HepG2 (cell line): ENCODE results near the gene PLSCR1. TPM values are rescaled to one million over a fixed set of nuclear protein-coding genes. Genes with fewer than 3 reads are reported as not detected.

Experiments
- AGO2 ChIP-seq: fragments of 200-400 bp; formaldehyde crosslinking; optimal IDR thresholded peaks from 2 replicates; pipeline ENCODE3; 2017; ENCODE audit warnings: mild to moderate bottlenecking, low read depth, low read length, moderate library complexity
- ARHGAP35 ChIP-seq: sonication (generic); formaldehyde crosslinking; IDR thresholded peaks from 2 replicates; pipeline ENCODE4 v1.9.0; 2022; ENCODE audit warnings: mild to moderate bottlenecking, inconsistent platforms, moderate library complexity, missing genetic modification reagents, borderline replicate concordance
- CTCF ChIP-seq: sonication (generic); formaldehyde crosslinking; IDR thresholded peaks from 2 replicates; pipeline ENCODE4 v1.5.0; 2020; ENCODE audit warnings: mild to moderate bottlenecking, missing genetic modification reagents, moderate library complexity
- FOXJ3 ChIP-seq: sonication (generic); formaldehyde crosslinking; IDR thresholded peaks from 2 replicates; pipeline ENCODE4 v1.4.0; 2020; ENCODE audit warnings: missing genetic modification reagents, mild to moderate bottlenecking, borderline replicate concordance
- KDM2A ChIP-seq: sonication (generic); formaldehyde crosslinking; IDR thresholded peaks from 2 replicates; pipeline ENCODE4 v1.4.0; 2020; ENCODE audit warnings: low read depth, missing genetic modification reagents, borderline replicate concordance
- PHB2 ChIP-seq: fragments of 450-650 bp; IDR thresholded peaks from 2 replicates; pipeline ENCODE4 v1.6.1; 2018; ENCODE audit not compliant: partially characterized antibody
- RCOR2 ChIP-seq: IDR thresholded peaks from 2 replicates; pipeline ENCODE4 v1.6.1; 2016; ENCODE audit warnings: missing biosample characterization, missing genetic modification reagents
- SKI ChIP-seq: fragments of 450-650 bp; IDR thresholded peaks from one replicate; pipeline ENCODE4 v1.6.1; 2018; ENCODE audit warnings: mild to moderate bottlenecking; ENCODE audit not compliant: partially characterized antibody
- SOX5 ChIP-seq: IDR thresholded peaks from 2 replicates; pipeline ENCODE4 v1.6.1; 2016; ENCODE audit warnings: borderline replicate concordance
- TBX2 ChIP-seq: sonication (generic); formaldehyde crosslinking; IDR thresholded peaks from 2 replicates; pipeline ENCODE4 v1.5.0; 2020; ENCODE audit warnings: missing genetic modification reagents, mild to moderate bottlenecking, borderline replicate concordance
- TOPORS ChIP-seq: sonication (generic); formaldehyde crosslinking; IDR thresholded peaks from 2 replicates; pipeline ENCODE4 v1.8.0; 2023; ENCODE audit warnings: mild to moderate bottlenecking, missing genetic modification reagents
- polyA plus RNA-seq, 8 experiments: library from polyadenylated mRNA; depleted of rRNA in 3 of 8; stranded (reverse) in 7 of 8; unstranded in 1 of 8; fragments of >200 nt; fragmentation: Illumina TruSeq in 4 of 8; extraction: Trizol in 4 of 8; gene quantifications; 2 replicates each; pipeline versions ENCODE4 v1.2.1 to v1.2.3, GENCODE V29; 2011 to 2016; ENCODE audit warnings: low read depth in 4 of 8, missing spikeins in 1 of 8, mixed read lengths in 1 of 8; ENCODE audit not compliant: insufficient read depth in 1 of 8
- total RNA-seq, 5 experiments: library from RNA; depleted of rRNA; stranded (reverse); fragments of >200 nt; fragmentation: Illumina TruSeq; extraction: Trizol; gene quantifications; 2 replicates each; pipeline ENCODE4 v1.2.3, GENCODE V29; 2016; ENCODE audit warnings: low read depth in 1 of 5
- TF ChIP-seq, protein P1 (sequence below): sonication (generic); formaldehyde crosslinking; IDR thresholded peaks from 2 replicates; pipeline ENCODE4 v1.4.0; 2020; ENCODE audit warnings: missing genetic modification reagents
- TF ChIP-seq, protein P2 (sequence below): sonication (generic); formaldehyde crosslinking; IDR thresholded peaks from 2 replicates; pipeline ENCODE4 v1.8.0; 2022; ENCODE audit warnings: low read depth, missing genetic modification reagents
- TF ChIP-seq, protein P3 (sequence below), 2 experiments: sonication (generic) in 1 of 2; formaldehyde crosslinking in 1 of 2; IDR thresholded peaks; 2 replicates each; pipeline versions ENCODE4 v1.6.1 to v1.9.0; 2014 to 2022; ENCODE audit warnings: antibody characterized with exemption in 1 of 2, borderline replicate concordance in 1 of 2, inconsistent platforms in 1 of 2, low read depth in 1 of 2, missing genetic modification reagents in 1 of 2
- TF ChIP-seq, protein P4 (sequence below): sonication (generic); formaldehyde crosslinking; IDR thresholded peaks from 2 replicates; pipeline ENCODE4 v1.8.1; 2023; ENCODE audit warnings: missing genetic modification reagents, mild to moderate bottlenecking, borderline replicate concordance

The PLSCR1 gene
- total and polyA plus RNA-seq, 2 of the 13 experiments (the other 11 are each of a cell fraction or from before 2014, with no cell fraction given): 33.8 to 34.1 TPM

GRCh38 chr3:146544002-146544928 lies at the start of gene PLSCR1 (continued):
- TF ChIP-seq, protein P1, sequence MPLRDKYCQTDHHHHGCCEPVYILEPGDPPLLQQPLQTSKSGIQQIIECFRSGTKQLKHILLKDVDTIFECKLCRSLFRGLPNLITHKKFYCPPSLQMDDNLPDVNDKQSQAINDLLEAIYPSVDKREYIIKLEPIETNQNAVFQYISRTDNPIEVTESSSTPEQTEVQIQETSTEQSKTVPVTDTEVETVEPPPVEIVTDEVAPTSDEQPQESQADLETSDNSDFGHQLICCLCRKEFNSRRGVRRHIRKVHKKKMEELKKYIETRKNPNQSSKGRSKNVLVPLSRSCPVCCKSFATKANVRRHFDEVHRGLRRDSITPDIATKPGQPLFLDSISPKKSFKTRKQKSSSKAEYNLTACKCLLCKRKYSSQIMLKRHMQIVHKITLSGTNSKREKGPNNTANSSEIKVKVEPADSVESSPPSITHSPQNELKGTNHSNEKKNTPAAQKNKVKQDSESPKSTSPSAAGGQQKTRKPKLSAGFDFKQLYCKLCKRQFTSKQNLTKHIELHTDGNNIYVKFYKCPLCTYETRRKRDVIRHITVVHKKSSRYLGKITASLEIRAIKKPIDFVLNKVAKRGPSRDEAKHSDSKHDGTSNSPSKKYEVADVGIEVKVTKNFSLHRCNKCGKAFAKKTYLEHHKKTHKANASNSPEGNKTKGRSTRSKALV: peak; percentile 45; the same call in 1 of the 2 replicates
- TF ChIP-seq ARHGAP35 (CRISPR knock-in tag): no peak
- TF ChIP-seq FOXJ3 (CRISPR knock-in tag): no peak
- 0 out of 2 replicates have a peak, but pooled peaks have one; percentile 42 for TF ChIP-seq SOX5
- TF ChIP-seq TBX2: peak; percentile 67; the same call in 1 of the 2 replicates
- TF ChIP-seq PHB2: no peak
- 0 out of 2 replicates have a peak, but pooled peaks have one; percentile 20 for TF ChIP-seq RCOR2 (CRISPR knock-in tag)
- TF ChIP-seq AGO2: peak; percentile 53
- no peak for TF ChIP-seq SKI
- TF ChIP-seq KDM2A: peak; percentile 83; the same call in 1 of the 2 replicates
- TF ChIP-seq, protein P2, sequence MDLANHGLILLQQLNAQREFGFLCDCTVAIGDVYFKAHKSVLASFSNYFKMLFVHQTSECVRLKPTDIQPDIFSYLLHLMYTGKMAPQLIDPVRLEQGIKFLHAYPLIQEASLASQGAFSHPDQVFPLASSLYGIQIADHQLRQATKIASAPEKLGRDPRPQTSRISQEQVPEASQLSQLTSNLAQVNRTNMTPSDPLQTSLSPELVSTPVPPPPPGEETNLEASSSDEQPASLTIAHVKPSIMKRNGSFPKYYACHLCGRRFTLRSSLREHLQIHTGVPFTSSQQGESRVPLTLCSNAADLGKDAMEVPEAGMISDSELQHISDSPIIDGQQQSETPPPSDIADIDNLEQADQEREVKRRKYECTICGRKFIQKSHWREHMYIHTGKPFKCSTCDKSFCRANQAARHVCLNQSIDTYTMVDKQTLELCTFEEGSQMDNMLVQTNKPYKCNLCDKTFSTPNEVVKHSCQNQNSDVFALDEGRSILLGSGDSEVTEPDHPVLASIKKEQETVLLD: no peak
- TF ChIP-seq, protein P3, sequence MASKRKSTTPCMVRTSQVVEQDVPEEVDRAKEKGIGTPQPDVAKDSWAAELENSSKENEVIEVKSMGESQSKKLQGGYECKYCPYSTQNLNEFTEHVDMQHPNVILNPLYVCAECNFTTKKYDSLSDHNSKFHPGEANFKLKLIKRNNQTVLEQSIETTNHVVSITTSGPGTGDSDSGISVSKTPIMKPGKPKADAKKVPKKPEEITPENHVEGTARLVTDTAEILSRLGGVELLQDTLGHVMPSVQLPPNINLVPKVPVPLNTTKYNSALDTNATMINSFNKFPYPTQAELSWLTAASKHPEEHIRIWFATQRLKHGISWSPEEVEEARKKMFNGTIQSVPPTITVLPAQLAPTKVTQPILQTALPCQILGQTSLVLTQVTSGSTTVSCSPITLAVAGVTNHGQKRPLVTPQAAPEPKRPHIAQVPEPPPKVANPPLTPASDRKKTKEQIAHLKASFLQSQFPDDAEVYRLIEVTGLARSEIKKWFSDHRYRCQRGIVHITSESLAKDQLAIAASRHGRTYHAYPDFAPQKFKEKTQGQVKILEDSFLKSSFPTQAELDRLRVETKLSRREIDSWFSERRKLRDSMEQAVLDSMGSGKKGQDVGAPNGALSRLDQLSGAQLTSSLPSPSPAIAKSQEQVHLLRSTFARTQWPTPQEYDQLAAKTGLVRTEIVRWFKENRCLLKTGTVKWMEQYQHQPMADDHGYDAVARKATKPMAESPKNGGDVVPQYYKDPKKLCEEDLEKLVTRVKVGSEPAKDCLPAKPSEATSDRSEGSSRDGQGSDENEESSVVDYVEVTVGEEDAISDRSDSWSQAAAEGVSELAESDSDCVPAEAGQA (IDR thresholded peaks at IDR 0.05; ENCODE audit: low read depth): no peak
- TF ChIP-seq, protein P3 (CRISPR knock-in tag; IDR thresholded peaks at IDR 0.05; ENCODE audit: borderline replicate concordance): no peak
- TF ChIP-seq CTCF (CRISPR knock-in tag): 0 out of 2 replicates have a peak, but pooled peaks have one; percentile 11
- TF ChIP-seq, protein P4, sequence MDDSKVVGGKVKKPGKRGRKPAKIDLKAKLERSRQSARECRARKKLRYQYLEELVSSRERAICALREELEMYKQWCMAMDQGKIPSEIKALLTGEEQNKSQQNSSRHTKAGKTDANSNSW (CRISPR knock-in tag): 0 out of 2 replicates have a peak, but pooled peaks have one; percentile 34
- no peak for TF ChIP-seq TOPORS
